GM12872 (cell line): ENCODE data around the gene CRB2.
A peak's percentile ranks its signal among the peaks of the same experiment; 100 is the strongest.

Source experiments
- TF ChIP-seq, protein P1 (sequence below): IDR thresholded peaks from 3 replicates; pipeline ENCODE4 v1.5.1; 2011; ENCODE audit warnings: low read depth, mild to moderate bottlenecking, low read length, moderate library complexity; ENCODE audit not compliant: insufficient read depth

Gene CRB2

DNA sequence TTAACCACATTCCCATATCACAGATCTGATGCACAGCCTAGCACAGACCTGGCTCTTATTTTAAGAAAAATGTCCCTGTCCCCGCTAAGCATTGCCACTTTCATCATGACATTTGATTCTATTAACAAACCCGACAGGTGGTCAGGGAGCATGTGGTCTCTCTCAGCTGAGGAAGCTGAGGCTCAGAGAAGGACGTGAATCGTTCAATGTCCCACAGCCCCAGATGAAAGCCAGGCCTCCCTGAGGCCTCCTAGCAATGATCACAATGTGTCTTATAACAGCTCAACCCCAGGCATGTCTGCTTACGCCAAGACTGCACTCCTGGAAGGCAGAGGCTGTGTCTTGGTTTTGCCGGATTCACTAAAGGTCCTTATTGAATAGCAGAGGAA is 10.4 kb upstream of the CRB2 start:
- TF ChIP-seq, protein P1, sequence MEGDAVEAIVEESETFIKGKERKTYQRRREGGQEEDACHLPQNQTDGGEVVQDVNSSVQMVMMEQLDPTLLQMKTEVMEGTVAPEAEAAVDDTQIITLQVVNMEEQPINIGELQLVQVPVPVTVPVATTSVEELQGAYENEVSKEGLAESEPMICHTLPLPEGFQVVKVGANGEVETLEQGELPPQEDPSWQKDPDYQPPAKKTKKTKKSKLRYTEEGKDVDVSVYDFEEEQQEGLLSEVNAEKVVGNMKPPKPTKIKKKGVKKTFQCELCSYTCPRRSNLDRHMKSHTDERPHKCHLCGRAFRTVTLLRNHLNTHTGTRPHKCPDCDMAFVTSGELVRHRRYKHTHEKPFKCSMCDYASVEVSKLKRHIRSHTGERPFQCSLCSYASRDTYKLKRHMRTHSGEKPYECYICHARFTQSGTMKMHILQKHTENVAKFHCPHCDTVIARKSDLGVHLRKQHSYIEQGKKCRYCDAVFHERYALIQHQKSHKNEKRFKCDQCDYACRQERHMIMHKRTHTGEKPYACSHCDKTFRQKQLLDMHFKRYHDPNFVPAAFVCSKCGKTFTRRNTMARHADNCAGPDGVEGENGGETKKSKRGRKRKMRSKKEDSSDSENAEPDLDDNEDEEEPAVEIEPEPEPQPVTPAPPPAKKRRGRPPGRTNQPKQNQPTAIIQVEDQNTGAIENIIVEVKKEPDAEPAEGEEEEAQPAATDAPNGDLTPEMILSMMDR = no peak

- TF ChIP-seq, protein P1 = no peak
Observed at GRCh38 chr9:123346026-123346425, 10.0 kb upstream of the CRB2 start.

- TF ChIP-seq, protein P1 = no peak
Observed at GRCh38 chr9:123346826-123347225, 9.2 kb upstream of the CRB2 start.

DNA sequence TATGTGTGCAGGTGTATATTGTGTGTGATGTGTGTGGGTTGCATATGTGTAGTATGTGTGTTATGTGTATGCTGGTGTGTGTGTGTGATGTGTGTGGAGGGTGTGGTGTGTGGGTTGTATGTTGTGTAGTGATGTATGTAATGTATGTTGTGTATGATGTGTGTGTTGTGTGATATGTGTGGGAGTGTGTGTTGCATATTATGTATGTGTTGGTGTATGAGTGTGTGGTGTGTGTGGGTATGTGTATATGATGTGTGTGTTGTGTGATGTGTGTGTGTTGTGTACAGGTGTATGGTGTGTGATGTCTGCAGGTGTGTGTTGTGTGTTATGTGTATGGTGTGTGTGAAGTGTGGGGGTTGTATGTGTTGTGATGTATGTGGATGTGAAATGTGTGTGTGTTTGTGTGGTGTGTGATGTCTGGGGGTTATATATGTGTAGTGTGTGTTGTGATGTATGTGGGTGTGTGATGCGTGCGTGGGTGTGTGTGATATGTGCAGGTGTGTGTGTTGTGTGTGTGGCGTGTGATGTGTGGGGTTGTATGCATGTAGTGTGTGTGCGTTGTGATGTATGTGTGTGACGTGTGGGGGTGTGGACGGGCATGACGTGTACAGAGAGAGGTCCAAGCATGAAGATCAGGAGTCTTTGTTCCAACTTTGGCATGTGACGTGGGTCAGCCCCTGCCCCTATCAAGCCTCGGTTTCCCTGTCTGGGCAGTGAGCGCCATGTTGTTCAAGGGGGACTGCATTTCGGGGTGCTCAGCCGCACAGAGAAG is 8.5 kb upstream of the CRB2 start:
- TF ChIP-seq, protein P1 = no peak

GRCh38 chr9:123348317-123348992 is 7.5 kb upstream of the CRB2 start:
- TF ChIP-seq, protein P1 = no peak

GRCh38 chr9:123349033-123349432 is 7.0 kb upstream of the CRB2 start:
- TF ChIP-seq, protein P1 = no peak

DNA sequence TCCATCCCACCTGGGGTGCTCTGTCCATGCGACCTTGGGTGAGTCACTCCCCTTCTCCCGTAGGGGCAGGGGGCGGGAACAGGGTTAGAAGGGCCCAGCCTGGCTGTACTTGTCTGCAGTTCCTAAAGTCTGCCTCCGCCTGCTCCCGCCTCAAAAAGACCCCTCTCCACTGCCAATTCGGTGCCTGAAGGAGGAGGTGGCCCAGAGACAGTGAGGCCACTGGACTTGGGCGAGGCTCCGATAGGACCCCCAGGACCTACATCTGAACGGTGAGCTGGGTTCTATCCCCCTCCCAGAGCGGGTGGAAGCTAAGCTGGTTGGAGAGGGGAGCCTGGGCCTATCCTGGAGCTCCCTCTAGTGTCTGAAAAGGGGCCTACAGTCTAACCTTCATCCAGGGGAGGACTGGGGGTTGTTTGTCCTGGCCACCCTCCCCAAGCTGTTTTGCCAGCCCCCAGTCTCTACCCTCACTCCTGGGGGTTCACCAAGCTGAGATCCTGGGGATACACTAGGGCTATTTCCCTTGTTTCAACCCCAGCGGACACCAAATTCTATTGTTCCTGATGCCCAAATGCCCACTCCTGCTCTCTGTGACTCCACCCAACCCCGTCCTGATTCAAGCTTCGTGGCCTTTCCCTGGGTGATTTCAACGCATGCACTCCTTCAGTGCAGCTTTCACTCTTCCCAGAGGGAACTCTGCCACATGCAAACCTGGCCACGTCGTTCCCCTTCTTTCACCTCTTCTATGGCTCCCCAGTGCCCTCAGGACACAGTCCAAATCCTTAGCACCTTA is 6.1 kb upstream of the CRB2 start:
- TF ChIP-seq, protein P1 = peak; percentile 99
